GM12878 (cell line): ENCODE measurements around the gene BCL11A. TPM values are rescaled to one million over a fixed set of nuclear protein-coding genes. Genes with fewer than 3 reads are reported as not detected.

Experiments used
- ATAC-seq: fragments of 200-7000 bp; cut with Tn5 transposase; 3 replicates; pipeline ENCODE4 v1.9.1; 2020; ENCODE audit warnings: mild to moderate bottlenecking, moderate library complexity
- BruUV-seq: library from RNA; stranded (reverse); fragments of 400-500 nt; replicated peaks from 2 replicates; lab custom pipeline; 2021; lab: Mats Ljungman, UMichigan
- CTCF ChIA-PET: fragments of 300-600 bp; sonication (Branson Sonifier 250); formaldehyde crosslinking; extraction: SDS; loops from one replicate; lab custom pipeline; 2021; ENCODE audit warnings: inconsistent platforms; lab: Yijun Ruan, JAX
- POLR2A ChIA-PET: fragments of 350-600 bp; formaldehyde crosslinking; extraction: SDS; loops from one replicate; lab custom pipeline; 2021; ENCODE audit warnings: inconsistent platforms; lab: Charles Lee
- RAD21 ChIA-PET: fragments of 300-600 bp; sonication (Branson Sonifier 250); formaldehyde crosslinking; loops from one replicate; lab custom pipeline; 2023; ENCODE audit warnings: antibody characterized with exemption; ENCODE audit not compliant: unreplicated experiment; lab: Charles Lee
- SMC1A ChIA-PET: fragments of 300-600 bp; sonication (Branson Sonifier 250); formaldehyde crosslinking; loops from one replicate; lab custom pipeline; 2023; ENCODE audit not compliant: unreplicated experiment, uncharacterized antibody; lab: Charles Lee
- DNase-seq: peaks from one replicate; pipeline ENCODE4 v3.0.0-alpha.2; 2011; ENCODE audit warnings: low read depth, low spot score
- FAIRE-seq: peaks from 3 replicates; lab custom pipeline; 2011; peaks lifted over from hg19 to GRCh38; lab: Jason Lieb, UNC
- H2AFZ ChIP-seq: 2 replicates; pipeline ENCODE4 v1.6.0; 2011; ENCODE audit warnings: low read depth, low read length, control low read depth; ENCODE audit not compliant: control insufficient read depth
- H3K27ac ChIP-seq: 2 replicates; pipeline ENCODE4 v1.5.1; 2011; ENCODE audit warnings: control low read depth; ENCODE audit not compliant: control insufficient read depth, insufficient read depth
- H3K27me3 ChIP-seq, 2 experiments: replicated peaks in 1 of 2; 2 replicates each; pipeline versions ENCODE4 v1.6.0 to v1.6.1; 2011; ENCODE audit warnings: low read length in 1 of 2; ENCODE audit not compliant: control insufficient read depth in 2 of 2, insufficient read depth in 2 of 2
- H3K36me3 ChIP-seq, 2 experiments: 2 replicates each; pipeline ENCODE4 v1.5.1; 2011; ENCODE audit warnings: low read length in 1 of 2; ENCODE audit not compliant: control insufficient read depth in 2 of 2, insufficient read depth in 2 of 2
- H3K4me1 ChIP-seq: 2 replicates; pipeline ENCODE4 v1.6.1; 2011; ENCODE audit warnings: mild to moderate bottlenecking, low read length, moderate library complexity, mixed read lengths; ENCODE audit not compliant: control insufficient read depth, insufficient read depth
- H3K4me2 ChIP-seq: 2 replicates; pipeline ENCODE4 v1.6.0; 2011; ENCODE audit warnings: control low read depth; ENCODE audit not compliant: control insufficient read depth, insufficient read depth
- H3K4me3 ChIP-seq: fragments of 200-600 bp; sonication (generic); 2 replicates; pipeline ENCODE4 v1.5.1; 2016
- H3K79me2 ChIP-seq: 2 replicates; pipeline ENCODE4 v1.6.0; 2011; ENCODE audit warnings: low read length; ENCODE audit not compliant: control insufficient read depth, insufficient read depth
- H3K9ac ChIP-seq: 2 replicates; pipeline ENCODE4 v1.8.0; 2011; ENCODE audit warnings: low read length, control low read depth, mixed read lengths; ENCODE audit not compliant: control insufficient read depth, insufficient read depth
- H3K9me3 ChIP-seq: replicated peaks from 3 replicates; pipeline ENCODE4 v1.5.1; 2011; ENCODE audit warnings: mild to moderate bottlenecking, low read length; ENCODE audit not compliant: control insufficient read depth, insufficient read depth
- H4K20me1 ChIP-seq: 2 replicates; pipeline ENCODE4 v1.6.0; 2011; ENCODE audit not compliant: control insufficient read depth, insufficient read depth
- ATF2 ChIP-seq: IDR thresholded peaks from 2 replicates; pipeline ENCODE4 v1.6.1; 2012; ENCODE audit warnings: low read length, inconsistent platforms
- FOS ChIP-seq: IDR thresholded peaks from 3 replicates; pipeline ENCODE4 v1.6.1; 2011; ENCODE audit warnings: borderline replicate concordance; ENCODE audit not compliant: insufficient read length; ENCODE audit errors: extremely low read depth
- POLR2A ChIP-seq: IDR thresholded peaks from 2 replicates; pipeline ENCODE4 v1.6.1; 2011; ENCODE audit warnings: low read depth, mild to moderate bottlenecking, low read length
- RAD21 ChIP-seq: IDR thresholded peaks from 2 replicates; pipeline ENCODE4 v1.6.1; 2011; ENCODE audit warnings: mild to moderate bottlenecking, low read depth, low read length, moderate library complexity; ENCODE audit not compliant: insufficient read depth
- ZNF384 ChIP-seq: IDR thresholded peaks from 2 replicates; pipeline ENCODE4 v1.6.1; 2012; ENCODE audit warnings: low read depth, mild to moderate bottlenecking, low read length, improper control_type of control experiment, borderline replicate concordance
- whole genome bisulfite sequencing: methylation state at CpG from one replicate; pipeline ENCODE4 v1.1.6; 2016; ENCODE audit warnings: low lambda C conversion rate; ENCODE audit not compliant: insufficient replicate concordance, insufficient coverage; ENCODE audit errors: missing lambda C conversion rate; 5-methylcytosine and 5-hydroxymethylcytosine counted together
- in situ Hi-C: fragments of 300-500 bp; cut with MboI; formaldehyde crosslinking; loops from 9 replicates; pipeline ENCODE4 v1.14.3; 2018; ENCODE audit warnings: mixed read lengths
- intact Hi-C: fragments of 100-400 bp; cut with micrococcal nuclease; formaldehyde crosslinking; loops from one replicate; pipeline ENCODE4 v1.14.2; 2022; ENCODE audit not compliant: unreplicated experiment
- polyA plus RNA-seq, 11 experiments: library from polyadenylated mRNA; depleted of rRNA in 4 of 11; unstranded in 6 of 11; stranded (reverse) in 5 of 11; fragments of >200 nt; fragmentation: Nextera tagmentation in 4 of 11; fragmentation: Illumina TruSeq in 1 of 11; extraction: Ambion mirVana in 4 of 11; extraction: Trizol in 1 of 11; gene quantifications; 1 replicate in 1 of 11; 2 replicates in 10 of 11; pipeline versions ENCODE4 v1.2.1 to v1.2.3, GENCODE V29; 2011 to 2016; ENCODE audit warnings: inconsistent platforms in 2 of 11, missing spikeins in 2 of 11, low read depth in 1 of 11
- total RNA-seq, 4 experiments: library from RNA; depleted of rRNA in 3 of 4; stranded (reverse); fragments of >200 nt in 3 of 4; fragmentation: Illumina TruSeq in 1 of 4; extraction: Trizol in 1 of 4; gene quantifications; 2 replicates each; pipeline versions ENCODE4 v1.2.1 to v1.2.3, GENCODE V29; 2013 to 2021

Gene BCL11A
- total and polyA plus RNA-seq, 10 of the 15 experiments (the other 5 are each of a cell fraction or from before 2014, with no cell fraction given): 7.5 to 26.6 (median 11.1) TPM; not detected in 1

- in situ Hi-C loops: no loop called here
- no TSS peak for BruUV-seq
- 2% methylated on average over 13 of the region's 13 CpGs for WGBS
Observed at GRCh38 chr2:60549928-60550177, 3.6 kb downstream of the BCL11A start.

More at GRCh38 chr2:60549928-60550177, 3.6 kb downstream of the BCL11A start:
- intact Hi-C loops: loop anchor here (2.0 to 10.0 kb wide), 11 partner anchors 35 to 1785 kb away; no protein-coding TSS in a partner anchor
- H3K4me3 ChIP-seq: peak overlapping the region; percentile 81
- H3K4me2 ChIP-seq: peak overlapping the region; percentile 73
- TF ChIP-seq ATF2 (0 out of 2 replicates have a peak, but pooled peaks have one; percentile 7), FOS (no peak), RAD21 (peak; percentile 13; the same call in 1 of the 2 replicates), ZNF384 (no peak), POLR2A (peak; percentile 64)
- POLR2A ChIA-PET: interaction anchor here (0.5 to 0.7 kb wide), 3 partner anchors 8 to 1248 kb away, joined by 3 to 5 read pairs (median 5); no protein-coding TSS in a partner anchor
- FAIRE-seq (no peak), ATAC-seq (no peak; the same call in 2 of the 3 replicates), DNase-seq (no peak)
- H3K36me3 ChIP-seq: peaks cover 0 to 3% of the 10 kb centered on the region in 2 experiments; a peak in 1 of 4 replicates
- H3K27ac ChIP-seq: peak overlapping the region; percentile 89
- peak overlapping the region; percentile 83 for H3K9ac ChIP-seq
- peaks cover 89% of the 10 kb centered on the region for H3K79me2 ChIP-seq
- H3K4me1 ChIP-seq: peaks cover 21% of the 10 kb centered on the region
- H4K20me1 ChIP-seq: 0 out of 2 replicates have a peak, but pooled peaks cover 2% of the 10 kb centered on the region
- peak overlapping the region; percentile 49 for H2AFZ ChIP-seq
- no peaks in the 10 kb centered on the region for H3K9me3 ChIP-seq
- CTCF ChIA-PET: interaction anchor here (0.6 to 1.8 kb wide), 24 partner anchors 10 to 1787 kb away, joined by 3 to 19 read pairs (median 4); no protein-coding TSS in a partner anchor
- SMC1A ChIA-PET: interaction anchor here (0.6 to 2.5 kb wide), 6 partner anchors 14 to 1524 kb away, joined by 3 to 10 read pairs (median 4); no protein-coding TSS in a partner anchor
- RAD21 ChIA-PET: interaction anchor here (0.6 to 2.6 kb wide), 14 partner anchors 11 to 1524 kb away, joined by 3 to 15 read pairs (median 3); no protein-coding TSS in a partner anchor
- H3K27me3 ChIP-seq: peaks cover 0 to 1% of the 10 kb centered on the region in 2 experiments; a peak in 2 of 4 replicates
